ENCODE results near the gene GTF3C5. TPM values are rescaled to one million over a fixed set of nuclear protein-coding genes. Genes with fewer than 3 reads are reported as not detected.

GTF3C5 gene
- total and polyA plus RNA-seq, 9 of the 15 experiments (the other 6 are each of a cell fraction or from before 2014, with no cell fraction given): 3.8 to 118 (median 83.7) TPM

- intact Hi-C loops (cut with micrococcal nuclease) (no loop called here), in situ Hi-C loops (cut with MboI) (loop anchor here (5.0 kb wide), 1 partner anchor 42 kb away; no protein-coding TSS in a partner anchor)
- TF ChIP-seq, protein P1, sequence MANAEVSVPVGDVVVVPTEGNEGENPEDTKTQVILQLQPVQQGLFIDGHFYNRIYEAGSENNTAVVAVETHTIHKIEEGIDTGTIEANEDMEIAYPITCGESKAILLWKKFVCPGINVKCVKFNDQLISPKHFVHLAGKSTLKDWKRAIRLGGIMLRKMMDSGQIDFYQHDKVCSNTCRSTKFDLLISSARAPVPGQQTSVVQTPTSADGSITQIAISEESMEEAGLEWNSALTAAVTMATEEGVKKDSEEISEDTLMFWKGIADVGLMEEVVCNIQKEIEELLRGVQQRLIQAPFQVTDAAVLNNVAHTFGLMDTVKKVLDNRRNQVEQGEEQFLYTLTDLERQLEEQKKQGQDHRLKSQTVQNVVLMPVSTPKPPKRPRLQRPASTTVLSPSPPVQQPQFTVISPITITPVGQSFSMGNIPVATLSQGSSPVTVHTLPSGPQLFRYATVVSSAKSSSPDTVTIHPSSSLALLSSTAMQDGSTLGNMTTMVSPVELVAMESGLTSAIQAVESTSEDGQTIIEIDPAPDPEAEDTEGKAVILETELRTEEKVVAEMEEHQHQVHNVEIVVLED (CRISPR knock-in tag; IDR thresholded peaks at IDR 0.05): no peak
- TF ChIP-seq POLR2G (IDR thresholded peaks at IDR 0.05; ENCODE audit: low read depth, low read length) (0 out of 2 replicates have a peak, but pooled peaks have one; percentile 42), MXD1 (CRISPR knock-in tag; IDR thresholded peaks at IDR 0.05; ENCODE audit: borderline replicate concordance, poor library complexity, severe bottlenecking) (no peak)
- Histone ChIP-seq H3K27me3 (ENCODE audit: control insufficient read depth in 2 of 2, insufficient read depth in 2 of 2, low read length in 2 of 2) (no peaks in the 10 kb centered on the region), H3K4me2 (ENCODE audit: insufficient read depth, low read length) (no peak overlapping the region), H3K9ac (ENCODE audit: insufficient read depth in 1 of 2, low read depth in 2 of 2, low read length in 2 of 2) (0 out of 4 replicates have a peak overlapping the region, but pooled peaks of 1 of the 2 experiments have one; percentile 20), H3K9me3 (replicated peaks; ENCODE audit: control insufficient read depth, insufficient read depth, low read depth, low read length) (no peaks in the 10 kb centered on the region), H3K4me1 (replicated peaks in 1 of 2; ENCODE audit: control insufficient read depth in 2 of 2, insufficient read depth in 2 of 2, low read length in 2 of 2) (peaks cover 0 to 12% of the 10 kb centered on the region in 2 experiments; a peak in 2 of 5 replicates), H4K20me1 (replicated peaks; ENCODE audit: control insufficient read depth, insufficient read depth, low read length) (peaks cover 8% of the 10 kb centered on the region; the same call in 1 of the 2 replicates), H3K27ac (ENCODE audit: extremely low read depth, low read depth, low read length) (no peak overlapping the region), H3K79me2 (ENCODE audit: control insufficient read depth, insufficient read depth, low read length) (no peaks in the 10 kb centered on the region), H3K36me3 (ENCODE audit: control insufficient read depth, insufficient read depth, low read length) (peaks cover 96% of the 10 kb centered on the region; the same call in 2 of the 3 replicates), H2AFZ (ENCODE audit: low read depth, low read length) (no peak overlapping the region), H3K4me3 (no peak overlapping the region), H3K9me1 (ENCODE audit: control insufficient read depth, insufficient read depth, low read length) (peaks cover 3% of the 10 kb centered on the region)
- ATAC-seq: no peak
- WGBS (ENCODE audit: insufficient coverage, low coverage, missing lambda C conversion rate): 87% methylated on average over 6 of the region's 7 CpGs
- no peak for DNase-seq (ENCODE audit: extremely low read depth in 1 of 4, low spot score in 3 of 4)
- ChIA-PET POLR2A (interaction anchor here (0.7 to 2.3 kb wide), 3 partner anchors 9 to 28 kb away, joined by 3 to 7 read pairs (median 6); no protein-coding TSS in a partner anchor), CTCF (ENCODE audit: low intra/inter-chr PET ratio) (interaction anchor here (3.0 kb wide), 1 partner anchor 42 kb away, joined by 26 read pairs; no protein-coding TSS in a partner anchor)
- no peak for FAIRE-seq
- no TSS peak for BruUV-seq (replicated peaks)
Observed at GRCh38 chr9:133105461-133105770, 74.6 kb downstream of the GTF3C5 start.
